Fibroblast of villous mesenchyme (primary cell): ENCODE measurements around the gene KIAA0232. TPM values are rescaled to one million over a fixed set of nuclear protein-coding genes. Genes with fewer than 3 reads are reported as not detected.
"Not testable (repeated sequence)": the region's sequence is repeated elsewhere in the genome, so short reads cannot be mapped to it uniquely, and the experiment has no call there.

Experiments used
- DNase-seq: peaks from one replicate; pipeline ENCODE4 v3.0.0-alpha.2; 2010; ENCODE audit warnings: low read depth
- H3K4me3 ChIP-seq: 2 replicates; pipeline ENCODE4 v1.5.1; 2011; ENCODE audit warnings: low read depth, mild to moderate bottlenecking, low read length
- CTCF ChIP-seq: IDR thresholded peaks from 2 replicates; pipeline ENCODE4 v1.5.1; 2012; ENCODE audit warnings: low read depth, mild to moderate bottlenecking, low read length; ENCODE audit not compliant: insufficient read depth
- total RNA-seq: library from RNA; depleted of rRNA; stranded (reverse); fragments of >200 nt; gene quantifications from 2 replicates; pipeline ENCODE4 v1.2.3, GENCODE V29; 2012

Gene KIAA0232
- total RNA-seq, 1 donor = 29.8 TPM

GRCh38 chr4:6782846-6783110 lies 251 bp downstream of the KIAA0232 start:
- H3K4me3 ChIP-seq = peak overlapping the region; percentile 93
- no peak for DNase-seq
- TF ChIP-seq CTCF = no peak

- peak; percentile 30 for TF ChIP-seq CTCF
- peak overlapping the region; percentile 93 for H3K4me3 ChIP-seq
- peak; percentile 93 for DNase-seq
Measured at GRCh38 chr4:6783111-6783981, 819 bp downstream of the KIAA0232 start.

- TF ChIP-seq CTCF = no peak
- no peak for DNase-seq
- H3K4me3 ChIP-seq = no peak overlapping the region
Measured at GRCh38 chr4:6785572-6785925, 3.0 kb downstream of the KIAA0232 start.

- no peak overlapping the region for H3K4me3 ChIP-seq
- TF ChIP-seq CTCF = no peak
- DNase-seq = no peak
Measured at GRCh38 chr4:6788123-6788522, 5.6 kb downstream of the KIAA0232 start.

- DNase-seq, H3K4me3 ChIP-seq: not testable (repeated sequence)
Measured at GRCh38 chr4:6791245-6791644, 8.7 kb downstream of the KIAA0232 start.

- not testable (repeated sequence) for DNase-seq, H3K4me3 ChIP-seq
Measured at GRCh38 chr4:6791796-6792195, 9.3 kb downstream of the KIAA0232 start.

- DNase-seq = no peak
- no peak for TF ChIP-seq CTCF
- no peak overlapping the region for H3K4me3 ChIP-seq
Measured at GRCh38 chr4:6794189-6794588, 11.7 kb downstream of the KIAA0232 start.

- no peak for TF ChIP-seq CTCF
- no peak for DNase-seq
- H3K4me3 ChIP-seq = no peak overlapping the region
Measured at GRCh38 chr4:6795821-6796220, 13.3 kb downstream of the KIAA0232 start.

GRCh38 chr4:6797368-6797767 lies 14.8 kb downstream of the KIAA0232 start:
- H3K4me3 ChIP-seq, DNase-seq: not testable (repeated sequence)
